HUES48 (cell line): ENCODE data around the gene UQCC5.

ENCODE experiments used
- H3K27ac ChIP-seq: one replicate; pipeline ENCODE4 v1.7.0; 2013; ENCODE audit warnings: low read depth, low read length, inconsistent platforms
- H3K27me3 ChIP-seq: 2 replicates; pipeline ENCODE4 v1.6.1; 2013; ENCODE audit warnings: mild to moderate bottlenecking, low read length; ENCODE audit not compliant: control insufficient read depth, insufficient read depth
- H3K36me3 ChIP-seq: 2 replicates; pipeline ENCODE4 v1.6.1; 2013; ENCODE audit warnings: low read length; ENCODE audit not compliant: control insufficient read depth, insufficient read depth
- H3K4me1 ChIP-seq: 2 replicates; pipeline ENCODE4 v1.6.1; 2013; ENCODE audit warnings: mild to moderate bottlenecking, low read length; ENCODE audit not compliant: control insufficient read depth, insufficient read depth
- H3K4me3 ChIP-seq: 2 replicates; pipeline ENCODE4 v1.5.1; 2013; ENCODE audit warnings: mild to moderate bottlenecking, low read depth, low read length
- H3K9ac ChIP-seq: 2 replicates; pipeline ENCODE4 v1.6.1; 2013; ENCODE audit warnings: mild to moderate bottlenecking, low read depth, low read length, moderate library complexity
- H3K9me3 ChIP-seq: 2 replicates; pipeline ENCODE4 v1.6.1; 2013; ENCODE audit warnings: low read length; ENCODE audit not compliant: control insufficient read depth, insufficient read depth

The UQCC5 gene

DNA sequence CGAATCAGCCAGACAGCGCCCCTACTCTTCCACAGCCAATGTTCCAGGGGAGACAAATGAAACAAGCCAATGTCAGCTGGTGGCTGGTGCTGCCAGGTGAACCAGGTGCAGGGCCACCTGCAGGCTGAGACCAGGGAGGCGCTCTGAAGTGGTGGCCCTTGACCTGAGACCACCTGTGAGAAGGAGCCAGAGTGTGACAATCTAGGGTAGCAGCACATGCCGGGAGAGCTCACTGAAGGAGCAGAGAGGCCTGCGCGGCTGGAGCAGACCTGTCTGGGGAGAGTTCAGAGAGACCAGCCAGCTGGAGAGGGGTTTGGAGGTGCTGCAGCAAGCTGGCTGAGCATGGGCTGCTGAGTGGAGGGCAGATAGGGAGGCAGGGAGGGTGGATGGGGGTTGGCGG is 42.0 kb upstream of the UQCC5 start:
- Histone ChIP-seq H3K9me3 (no peaks in the 10 kb centered on the region), H3K4me1 (no peaks in the 10 kb centered on the region), H3K27ac (no peak overlapping the region), H3K36me3 (peaks cover 35% of the 10 kb centered on the region), H3K4me3 (no peak overlapping the region), H3K27me3 (no peaks in the 10 kb centered on the region), H3K9ac (no peak overlapping the region)

DNA sequence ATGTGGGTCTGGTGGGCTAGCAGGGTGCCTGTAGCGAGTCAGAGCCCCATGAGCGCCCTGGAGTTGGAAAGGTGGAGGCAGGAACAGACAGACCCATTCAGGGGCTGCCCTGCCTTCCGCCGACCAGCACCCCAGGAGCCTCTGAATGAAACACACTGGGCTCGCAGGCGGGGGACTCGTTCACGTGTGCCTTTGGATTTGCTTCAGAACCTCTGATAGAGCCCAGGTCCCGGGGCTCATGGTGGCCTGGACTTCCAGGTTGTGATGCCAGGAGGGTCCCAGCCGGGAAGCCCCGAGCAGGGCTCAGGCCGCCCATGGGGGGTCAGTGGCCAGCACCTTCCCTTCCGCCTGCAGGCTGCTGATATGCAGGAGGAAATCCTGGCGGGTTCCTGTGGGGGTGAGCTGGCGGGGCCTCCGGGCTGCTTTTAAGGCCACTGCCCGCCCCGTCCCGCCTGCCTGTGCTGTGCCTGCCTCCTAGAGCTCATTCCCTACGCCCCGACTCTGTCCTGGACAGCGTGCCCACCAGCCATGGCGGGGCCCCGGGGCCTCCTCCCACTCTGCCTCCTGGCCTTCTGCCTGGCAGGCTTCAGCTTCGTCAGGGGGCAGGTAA is 41.4 kb upstream of the UQCC5 start, which contains the start of gene STAB1:
STAB1 (plus strand) TSS at position 453 of the 610 bp plus-strand sequence; CDS start at position 529, 76 bp downstream.
- Histone ChIP-seq H3K4me3 (no peak within 1 kb of the TSS), H3K9ac (no peak within 1 kb of the TSS), H3K27me3 (no peaks in the 10 kb centered on the region), H3K27ac (no peak within 1 kb of the TSS), H3K36me3 (peaks cover 29% of the 10 kb centered on the region), H3K4me1 (no peaks in the 10 kb centered on the region), H3K9me3 (no peaks in the 10 kb centered on the region)

DNA sequence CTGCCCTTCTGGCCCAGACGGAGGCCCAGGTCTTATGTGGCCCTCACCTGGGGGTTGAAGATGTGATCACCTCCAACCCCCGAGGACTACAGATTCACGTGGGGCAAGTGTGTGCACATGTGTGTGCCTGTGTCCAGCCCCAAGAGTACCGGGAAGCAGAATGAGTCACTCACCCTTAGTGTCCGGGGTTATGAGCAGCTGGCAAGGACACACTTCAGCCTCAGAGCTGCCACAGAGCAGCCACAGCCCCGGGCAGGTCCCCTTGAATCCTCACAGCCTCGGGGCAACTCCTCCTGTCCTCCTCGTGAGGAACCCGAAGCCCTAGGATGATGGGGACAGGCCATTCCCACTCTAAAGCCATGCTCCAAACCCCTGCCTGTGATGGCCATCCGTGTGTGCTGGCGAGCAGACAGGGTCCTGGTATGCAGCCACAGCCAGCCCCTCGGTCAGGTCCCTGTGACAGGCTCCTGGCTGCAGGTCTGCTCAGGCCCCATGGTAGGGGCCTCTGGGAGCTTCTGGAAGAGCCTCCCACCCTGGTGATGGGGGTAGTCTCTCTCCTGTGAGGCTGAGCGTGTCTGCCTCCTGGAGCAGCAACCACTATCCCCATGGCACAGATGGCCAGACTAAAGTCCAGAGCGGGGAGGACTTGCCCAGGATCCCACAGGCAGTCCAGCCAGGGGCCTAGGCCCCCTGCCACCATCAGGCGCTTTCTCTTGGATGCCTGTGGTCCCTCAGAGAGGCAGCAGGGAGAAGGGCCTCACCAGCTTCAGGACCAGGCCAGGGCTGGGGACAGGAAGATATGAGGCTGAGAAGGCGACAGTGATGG is 40.4 kb upstream of the UQCC5 start:
- Histone ChIP-seq H3K36me3 (peaks cover 19% of the 10 kb centered on the region), H3K4me1 (no peaks in the 10 kb centered on the region), H3K27me3 (no peaks in the 10 kb centered on the region)

DNA sequence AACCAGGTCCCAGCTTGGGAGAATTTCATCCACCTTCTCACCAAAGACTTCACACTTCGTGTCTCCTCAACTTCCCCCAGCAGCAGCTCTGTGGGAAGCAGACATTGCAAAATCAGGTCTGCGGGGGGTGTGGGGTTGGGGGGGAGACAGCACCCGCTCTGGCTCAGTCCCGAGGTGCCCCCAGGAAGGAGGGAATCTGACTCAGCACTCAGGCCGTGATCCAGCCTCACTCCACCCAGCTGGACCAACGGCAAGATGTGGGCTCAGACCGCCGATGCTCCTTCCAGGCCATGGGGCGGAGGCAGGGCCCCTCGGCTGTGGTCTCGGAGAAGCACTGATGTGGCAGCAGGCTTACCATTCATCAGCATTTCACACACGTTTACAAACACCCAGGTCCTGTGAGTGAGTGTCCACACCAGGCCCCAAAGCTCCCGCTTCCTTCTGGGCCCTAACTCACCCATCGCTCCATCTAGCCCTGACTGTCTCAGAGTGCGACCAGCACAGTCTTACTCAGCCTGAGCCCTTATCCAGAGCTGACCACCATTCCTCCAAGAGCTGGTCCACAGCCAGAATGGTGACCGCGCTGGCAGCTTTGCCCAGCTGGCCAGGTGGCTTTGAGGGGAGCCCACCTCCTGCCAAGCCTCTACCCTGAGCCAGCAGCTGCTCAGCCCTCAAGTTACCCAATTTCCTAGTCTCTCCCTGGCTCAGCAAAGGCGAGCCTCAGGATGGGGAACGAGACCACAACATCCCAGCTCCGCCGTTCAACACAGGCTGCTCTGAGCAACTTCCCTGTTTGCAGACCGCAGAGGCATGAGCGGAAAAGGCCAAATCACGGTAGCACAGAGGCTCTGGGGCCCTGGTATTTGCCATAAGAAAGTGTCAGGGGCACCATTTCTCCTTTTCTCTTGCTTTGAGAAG is 38.0 kb upstream of the UQCC5 start:
- Histone ChIP-seq H3K9me3 (no peaks in the 10 kb centered on the region), H3K27me3 (no peaks in the 10 kb centered on the region), H3K4me1 (no peaks in the 10 kb centered on the region), H3K9ac (no peak overlapping the region), H3K27ac (no peak overlapping the region), H3K4me3 (no peak overlapping the region), H3K36me3 (no peaks in the 10 kb centered on the region)

More for the DNA sequence above, 40.4 kb upstream of the UQCC5 start:
- Histone ChIP-seq H3K4me3 (no peak overlapping the region), H3K27ac (no peak overlapping the region), H3K9me3 (no peaks in the 10 kb centered on the region), H3K9ac (no peak overlapping the region)

DNA sequence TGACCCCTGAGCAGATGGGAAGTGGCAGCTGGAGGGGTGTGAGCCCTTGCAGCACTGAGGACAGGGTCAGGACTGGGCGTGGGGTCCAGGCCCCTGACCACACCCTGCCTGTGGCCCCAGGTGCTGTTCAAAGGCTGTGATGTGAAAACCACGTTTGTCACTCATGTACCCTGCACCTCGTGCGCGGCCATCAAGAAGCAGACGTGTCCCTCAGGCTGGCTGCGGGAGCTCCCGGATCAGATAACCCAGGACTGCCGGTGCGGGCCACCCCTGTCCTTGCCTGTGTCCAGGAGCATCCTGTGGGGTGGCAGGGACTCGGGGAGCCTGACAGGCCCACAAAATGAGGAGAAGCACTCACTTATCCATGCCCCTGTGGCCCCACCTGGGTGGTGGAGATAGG is 35.4 kb upstream of the UQCC5 start:
- H3K9ac ChIP-seq: no peak overlapping the region
- no peak overlapping the region for H3K4me3 ChIP-seq
- no peaks in the 10 kb centered on the region for H3K9me3 ChIP-seq
- no peak overlapping the region for H3K27ac ChIP-seq
- no peaks in the 10 kb centered on the region for H3K27me3 ChIP-seq
- no peaks in the 10 kb centered on the region; the same call in 1 of the 2 replicates for H3K4me1 ChIP-seq
- H3K36me3 ChIP-seq: no peaks in the 10 kb centered on the region

DNA sequence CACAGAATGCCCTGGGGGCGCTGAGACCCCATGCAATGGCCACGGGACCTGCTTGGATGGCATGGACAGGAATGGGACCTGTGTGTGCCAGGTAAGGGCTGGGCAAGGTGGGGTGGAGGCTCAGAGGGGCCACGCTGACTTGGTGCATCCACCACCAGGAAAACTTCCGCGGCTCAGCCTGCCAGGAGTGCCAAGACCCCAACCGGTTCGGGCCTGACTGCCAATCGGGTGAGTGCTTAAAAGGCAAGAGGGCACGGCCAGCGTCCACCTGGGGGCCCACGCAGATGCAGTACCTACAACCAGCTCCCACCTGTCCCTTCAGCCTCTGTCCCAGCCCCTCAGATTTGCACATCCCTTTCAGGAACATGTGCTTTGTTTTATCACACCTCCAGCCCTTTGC is 34.4 kb upstream of the UQCC5 start:
- H3K27me3 ChIP-seq: no peaks in the 10 kb centered on the region
- no peaks in the 10 kb centered on the region for H3K36me3 ChIP-seq

DNA sequence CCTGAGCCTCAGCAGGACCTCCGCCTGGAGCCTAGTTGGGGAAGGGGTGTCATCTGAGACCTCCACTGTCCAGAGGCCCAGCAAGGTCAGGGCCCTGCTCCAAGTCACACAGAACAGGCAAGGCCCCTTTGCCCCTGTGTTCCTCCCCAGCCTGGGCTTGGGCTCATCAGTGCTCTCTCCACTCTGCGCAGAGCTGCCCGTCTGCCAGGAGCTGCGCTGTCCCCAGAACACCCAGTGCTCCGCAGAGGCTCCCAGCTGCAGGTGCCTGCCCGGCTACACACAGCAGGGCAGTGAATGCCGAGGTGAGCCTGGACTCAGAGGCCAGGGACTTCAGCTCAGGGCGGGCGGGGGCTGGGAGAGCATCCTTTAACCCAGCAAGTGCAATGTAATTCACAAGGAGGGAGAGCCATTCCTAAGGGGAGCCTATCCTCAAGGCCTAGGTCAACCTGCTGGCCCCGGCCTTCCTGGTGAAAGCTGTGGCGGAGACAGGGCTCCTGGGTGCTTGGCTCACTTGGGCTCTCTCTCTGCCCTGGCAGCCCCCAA is 33.5 kb upstream of the UQCC5 start:
- Histone ChIP-seq H3K27ac (no peak overlapping the region), H3K36me3 (no peaks in the 10 kb centered on the region), H3K4me1 (no peaks in the 10 kb centered on the region; the same call in 1 of the 2 replicates), H3K9ac (no peak overlapping the region), H3K4me3 (no peak overlapping the region), H3K27me3 (no peaks in the 10 kb centered on the region), H3K9me3 (no peaks in the 10 kb centered on the region)

More for the DNA sequence above, 34.4 kb upstream of the UQCC5 start:
- no peak overlapping the region for H3K9ac ChIP-seq
- no peaks in the 10 kb centered on the region for H3K9me3 ChIP-seq
- no peak overlapping the region for H3K4me3 ChIP-seq
- H3K27ac ChIP-seq: no peak overlapping the region
- no peaks in the 10 kb centered on the region; the same call in 1 of the 2 replicates for H3K4me1 ChIP-seq

DNA sequence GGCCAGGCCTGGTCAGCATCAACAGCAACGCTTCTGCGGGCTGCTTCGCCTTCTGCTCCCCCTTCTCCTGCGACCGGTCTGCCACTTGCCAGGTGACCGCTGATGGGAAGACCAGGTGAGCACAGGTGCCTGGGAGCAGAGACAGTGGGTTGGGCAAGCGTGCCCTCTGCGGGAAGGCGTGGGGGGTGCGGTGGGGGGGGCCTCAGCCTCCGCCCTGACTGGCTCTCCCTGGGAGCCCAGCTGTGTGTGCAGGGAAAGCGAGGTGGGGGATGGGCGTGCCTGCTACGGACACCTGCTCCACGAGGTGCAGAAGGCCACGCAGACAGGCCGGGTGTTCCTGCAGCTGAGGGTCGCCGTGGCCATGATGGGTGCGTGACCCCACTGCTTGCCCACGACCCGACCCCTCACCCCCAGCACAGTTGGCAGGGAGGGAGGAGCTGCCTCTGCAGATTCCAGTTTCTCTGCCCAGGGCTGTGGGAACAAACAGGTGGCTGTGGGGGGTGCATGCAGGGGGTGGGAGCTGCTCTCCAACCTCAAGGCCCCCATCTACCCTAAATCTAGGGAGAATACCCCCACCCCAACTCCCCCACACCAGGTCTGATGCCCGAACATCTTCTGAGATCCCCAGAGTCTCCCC is 32.5 kb upstream of the UQCC5 start:
- no peaks in the 10 kb centered on the region for H3K9me3 ChIP-seq
- H3K27ac ChIP-seq: no peak overlapping the region
- H3K4me3 ChIP-seq: no peak overlapping the region
- H3K4me1 ChIP-seq: no peaks in the 10 kb centered on the region; the same call in 1 of the 2 replicates
- H3K36me3 ChIP-seq: no peaks in the 10 kb centered on the region
- H3K27me3 ChIP-seq: no peaks in the 10 kb centered on the region
- no peak overlapping the region for H3K9ac ChIP-seq

DNA sequence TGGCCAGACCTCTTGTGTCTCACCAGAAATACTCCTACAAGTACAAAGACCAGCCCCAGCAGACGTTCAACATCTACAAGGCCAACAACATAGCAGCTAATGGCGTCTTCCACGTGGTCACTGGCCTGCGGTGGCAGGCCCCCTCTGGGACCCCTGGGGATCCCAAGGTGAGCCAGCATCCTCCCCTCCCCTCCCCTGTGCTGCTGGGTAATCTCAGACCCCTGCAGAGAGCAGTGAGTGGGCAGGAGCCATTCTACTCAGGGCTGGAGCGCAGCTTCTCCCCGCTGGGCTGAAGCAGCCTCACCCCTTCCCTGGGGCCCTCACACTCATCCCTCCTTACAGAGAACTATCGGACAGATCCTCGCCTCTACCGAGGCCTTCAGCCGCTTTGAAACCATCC is 31.4 kb upstream of the UQCC5 start:
- H3K9ac ChIP-seq: no peak overlapping the region
- no peaks in the 10 kb centered on the region for H3K27me3 ChIP-seq
- no peaks in the 10 kb centered on the region; the same call in 1 of the 2 replicates for H3K4me1 ChIP-seq
- no peak overlapping the region for H3K4me3 ChIP-seq
- H3K36me3 ChIP-seq: no peaks in the 10 kb centered on the region
- H3K9me3 ChIP-seq: no peaks in the 10 kb centered on the region
- no peak overlapping the region for H3K27ac ChIP-seq

DNA sequence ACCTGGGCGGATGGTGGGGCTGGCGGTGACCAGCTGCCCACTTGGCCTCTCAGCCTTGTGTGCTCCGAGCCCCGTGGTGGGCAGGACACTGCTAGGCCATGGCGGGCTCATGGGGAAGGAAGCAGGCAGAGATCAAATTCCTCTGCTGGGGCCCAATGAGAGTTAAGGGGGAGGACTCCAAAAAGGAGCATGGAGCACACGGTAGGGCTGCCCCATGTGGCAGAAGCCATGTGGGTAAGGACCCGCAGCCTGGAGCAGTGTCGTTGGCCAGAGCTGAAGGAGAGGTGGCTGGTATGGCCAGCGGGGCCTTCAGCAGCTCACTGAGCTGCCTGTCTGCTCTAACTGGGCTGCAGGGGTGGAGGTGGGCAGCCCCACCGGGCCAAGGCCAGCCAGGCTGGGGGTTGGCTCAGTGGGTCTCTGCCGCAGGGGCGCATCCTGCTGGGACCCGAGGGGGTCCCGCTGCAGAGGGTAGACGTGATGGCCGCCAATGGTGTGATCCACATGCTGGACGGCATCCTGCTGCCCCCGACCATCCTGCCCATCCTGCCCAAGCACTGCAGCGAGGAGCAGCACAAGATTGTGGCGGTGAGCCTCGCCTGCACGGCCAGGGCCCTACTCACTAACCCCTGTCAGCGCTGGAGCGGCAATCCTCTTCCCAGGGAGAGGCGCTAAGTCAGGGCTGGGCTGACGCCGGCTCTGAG is 30.0 kb upstream of the UQCC5 start:
- H3K9ac ChIP-seq: no peak overlapping the region
- no peaks in the 10 kb centered on the region; the same call in 1 of the 2 replicates for H3K4me1 ChIP-seq
- no peak overlapping the region for H3K27ac ChIP-seq
- no peak overlapping the region for H3K4me3 ChIP-seq
- H3K36me3 ChIP-seq: no peaks in the 10 kb centered on the region
- no peaks in the 10 kb centered on the region for H3K27me3 ChIP-seq
- no peaks in the 10 kb centered on the region for H3K9me3 ChIP-seq
